KG1 (cell line): ENCODE measurements around the gene SRSF2.
"Not testable (repeated sequence)": the region's sequence is repeated elsewhere in the genome, so short reads cannot be mapped to it uniquely, and the experiment has no call there.

ENCODE experiments used
- DNase-seq: peaks from one replicate; lab custom pipeline; 2025; lab: John Stamatoyannopoulos, UW

Gene SRSF2, protein sequence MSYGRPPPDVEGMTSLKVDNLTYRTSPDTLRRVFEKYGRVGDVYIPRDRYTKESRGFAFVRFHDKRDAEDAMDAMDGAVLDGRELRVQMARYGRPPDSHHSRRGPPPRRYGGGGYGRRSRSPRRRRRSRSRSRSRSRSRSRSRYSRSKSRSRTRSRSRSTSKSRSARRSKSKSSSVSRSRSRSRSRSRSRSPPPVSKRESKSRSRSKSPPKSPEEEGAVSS

DNA sequence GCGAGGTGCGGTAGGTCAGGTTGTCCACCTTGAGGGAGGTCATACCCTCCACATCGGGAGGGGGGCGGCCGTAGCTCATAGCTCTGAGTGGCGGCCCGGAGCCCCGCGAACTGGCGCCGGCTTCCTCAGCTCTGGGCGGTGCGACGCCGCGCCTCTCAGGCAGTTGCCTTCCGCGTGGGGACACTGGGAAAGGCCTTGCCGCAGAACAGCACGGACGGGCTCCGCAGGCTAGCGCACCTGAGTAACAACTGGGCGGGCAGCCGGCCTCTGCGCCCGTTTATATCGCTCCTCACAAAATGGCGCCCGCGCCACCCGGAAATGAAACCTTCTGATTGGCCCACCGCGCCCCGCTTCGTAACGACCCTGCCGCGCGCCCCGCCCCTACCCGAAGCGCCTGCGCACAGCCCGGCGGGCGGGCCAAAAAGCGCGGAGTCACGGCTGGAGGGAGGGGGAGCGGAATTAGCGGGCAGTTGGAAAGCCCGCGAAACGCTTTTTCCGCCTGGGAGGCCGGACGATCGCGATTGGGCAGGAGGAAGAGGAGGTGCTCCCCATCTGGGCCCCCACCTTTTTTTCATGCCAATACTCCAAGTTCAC is at the start of gene SRSF2:
TSS of gene SRSF2 (minus strand) at position 250 of the 594 bp plus-strand sequence. CDS start at position 79, 171 bp downstream.
- peak; percentile 89 for DNase-seq

GRCh38 chr17:76784926-76785325 is 47.8 kb upstream of the SRSF2 start:
- DNase-seq = no peak

DNA sequence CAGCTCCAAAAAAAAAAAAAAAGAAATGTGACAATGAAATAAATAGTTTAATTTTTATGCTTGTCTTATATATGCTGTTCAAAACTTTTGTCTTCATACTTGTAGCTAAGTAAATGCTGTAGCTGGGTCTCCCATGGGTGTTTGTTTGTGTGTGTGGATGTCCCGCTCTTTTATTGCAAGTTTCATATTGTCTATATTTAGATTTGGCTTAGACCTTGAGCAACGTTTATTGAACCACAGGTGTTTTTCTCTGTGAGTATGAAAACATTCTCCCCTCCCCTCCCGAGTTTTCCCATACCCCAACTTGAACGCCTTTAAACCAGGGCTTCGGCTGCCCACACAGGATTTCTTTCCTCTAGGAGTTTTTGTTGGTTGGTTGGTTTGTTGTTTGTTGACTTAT is 46.0 kb upstream of the SRSF2 start:
- no peak for DNase-seq

DNA sequence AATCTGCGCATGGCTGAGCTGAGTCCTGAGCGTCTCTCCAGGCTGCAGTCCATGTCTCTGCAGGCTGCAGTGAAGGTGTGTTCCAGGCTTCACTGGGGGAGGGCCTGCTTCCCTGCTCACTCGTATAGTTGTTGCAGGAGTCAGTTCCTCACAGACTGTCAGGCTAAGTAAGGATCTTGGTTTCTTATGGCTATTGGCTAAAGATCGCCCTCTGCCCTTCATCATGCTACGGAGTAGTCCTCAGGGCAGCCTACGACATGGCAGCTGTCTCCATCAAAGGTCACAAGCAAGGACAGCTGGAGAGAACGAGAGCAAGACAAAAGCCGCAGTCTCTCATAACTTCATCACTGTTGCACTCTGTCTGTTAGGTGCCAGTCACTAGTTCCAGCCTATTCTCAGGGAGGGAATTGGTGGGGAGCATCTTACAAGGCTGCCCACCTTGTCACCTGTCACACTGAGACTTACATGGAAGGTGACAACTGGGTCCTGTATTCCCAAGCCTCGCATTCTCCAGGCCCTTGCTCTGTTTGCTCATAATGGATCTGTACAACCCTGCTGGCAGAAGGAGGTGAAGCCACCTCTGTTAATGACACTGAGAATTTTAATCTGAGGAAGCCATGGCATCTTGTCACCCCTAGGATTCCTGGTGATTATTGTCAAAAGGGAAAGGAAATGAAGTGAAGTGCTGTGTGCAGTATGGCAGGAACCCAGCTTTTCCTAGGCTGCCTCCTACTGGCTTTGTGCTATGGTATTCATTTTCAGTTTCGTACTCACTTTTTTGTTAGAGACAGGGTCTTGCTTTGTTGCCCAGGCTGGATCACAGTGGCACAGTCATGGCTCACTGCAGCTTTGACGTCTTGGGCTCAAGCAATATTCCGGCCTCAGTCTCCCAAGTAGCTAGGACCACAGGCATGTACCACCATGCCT is 44.2 kb upstream of the SRSF2 start:
- DNase-seq = no peak

DNA sequence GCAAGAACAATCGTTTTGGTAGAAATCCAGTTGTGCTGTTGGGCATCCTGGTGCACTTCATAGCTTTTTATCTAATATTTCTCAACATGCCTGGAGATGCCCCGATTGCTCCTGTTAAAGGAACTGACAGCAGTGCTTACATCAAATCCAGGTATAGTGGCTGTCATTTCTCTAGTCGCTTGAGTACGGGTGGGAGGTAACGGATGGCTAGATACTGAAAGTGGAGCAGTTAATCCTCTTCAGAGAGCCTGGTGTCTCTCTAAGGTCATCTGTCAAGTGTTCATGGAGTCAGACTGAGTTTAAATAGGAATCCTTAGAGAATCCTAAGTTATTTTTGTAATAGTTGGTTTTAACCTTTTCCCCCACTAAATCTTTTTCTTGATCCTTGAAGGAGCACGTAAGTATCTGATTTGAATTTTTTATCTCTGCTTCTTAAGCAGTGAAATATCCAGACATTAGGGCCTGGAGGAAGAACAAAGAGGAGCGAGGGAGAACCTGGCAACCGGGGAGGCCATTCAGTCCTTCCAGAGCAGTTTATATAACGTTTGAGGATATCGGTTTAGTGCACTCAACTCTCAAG is 38.0 kb upstream of the SRSF2 start:
- no peak for DNase-seq

DNA sequence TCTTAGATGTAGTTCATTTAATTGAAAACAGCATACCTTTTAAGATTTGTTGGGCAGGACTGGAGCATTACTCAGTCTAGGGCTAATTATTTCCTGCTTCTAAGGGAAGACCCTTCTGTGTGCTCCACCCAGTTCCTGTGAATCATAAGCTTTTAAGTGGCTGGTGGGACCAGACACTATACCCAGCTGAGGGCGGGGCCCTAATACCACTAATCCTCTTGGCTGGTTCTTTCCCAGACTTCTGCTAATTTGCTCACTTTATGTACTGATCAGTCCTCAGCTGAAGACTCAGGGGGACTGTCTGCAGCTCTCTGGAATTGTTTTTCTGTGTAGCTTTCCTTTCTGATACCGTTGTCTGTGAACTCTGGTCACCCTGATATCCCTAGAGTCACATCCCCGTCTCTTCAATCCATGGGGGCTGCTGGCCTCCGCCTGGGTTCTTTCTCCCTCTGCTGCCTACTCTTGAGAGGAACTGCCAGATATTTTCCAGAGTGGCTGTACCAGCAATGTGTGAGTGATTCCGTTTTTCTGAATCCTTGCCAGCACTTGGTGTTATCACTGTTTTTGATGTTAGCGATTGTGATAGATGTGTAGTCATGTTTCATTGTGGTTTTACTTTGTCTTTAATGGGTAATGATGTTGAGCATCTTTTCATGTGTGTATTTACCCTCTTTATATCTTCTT is 35.9 kb upstream of the SRSF2 start:
- DNase-seq = no peak

GRCh38 chr17:76758570-76758969 is 21.4 kb upstream of the SRSF2 start:
- no peak for DNase-seq

- DNase-seq = no peak
These were observed 20.1 kb upstream of the SRSF2 start for GRCh38 chr17:76757256-76757655.

DNA sequence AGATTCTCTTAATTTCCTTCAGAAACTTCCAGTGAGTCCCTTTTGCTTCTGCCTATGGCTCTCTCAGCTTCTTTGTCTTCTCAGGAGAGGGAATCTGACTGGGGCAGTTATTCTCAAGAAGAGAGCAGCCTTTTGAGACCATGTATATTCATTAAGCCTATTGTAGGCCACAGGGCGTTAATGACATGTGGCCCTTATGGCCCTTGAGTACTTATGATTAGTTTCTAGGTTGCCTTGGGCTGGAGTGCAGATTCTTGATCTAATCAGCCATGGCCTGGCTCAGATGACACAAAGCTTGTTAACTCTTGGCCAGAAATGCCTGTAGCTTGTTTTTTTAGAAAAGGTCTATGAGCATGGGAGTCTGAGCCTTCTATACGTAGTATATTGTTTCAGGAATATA is 18.2 kb upstream of the SRSF2 start:
- DNase-seq = no peak

DNA sequence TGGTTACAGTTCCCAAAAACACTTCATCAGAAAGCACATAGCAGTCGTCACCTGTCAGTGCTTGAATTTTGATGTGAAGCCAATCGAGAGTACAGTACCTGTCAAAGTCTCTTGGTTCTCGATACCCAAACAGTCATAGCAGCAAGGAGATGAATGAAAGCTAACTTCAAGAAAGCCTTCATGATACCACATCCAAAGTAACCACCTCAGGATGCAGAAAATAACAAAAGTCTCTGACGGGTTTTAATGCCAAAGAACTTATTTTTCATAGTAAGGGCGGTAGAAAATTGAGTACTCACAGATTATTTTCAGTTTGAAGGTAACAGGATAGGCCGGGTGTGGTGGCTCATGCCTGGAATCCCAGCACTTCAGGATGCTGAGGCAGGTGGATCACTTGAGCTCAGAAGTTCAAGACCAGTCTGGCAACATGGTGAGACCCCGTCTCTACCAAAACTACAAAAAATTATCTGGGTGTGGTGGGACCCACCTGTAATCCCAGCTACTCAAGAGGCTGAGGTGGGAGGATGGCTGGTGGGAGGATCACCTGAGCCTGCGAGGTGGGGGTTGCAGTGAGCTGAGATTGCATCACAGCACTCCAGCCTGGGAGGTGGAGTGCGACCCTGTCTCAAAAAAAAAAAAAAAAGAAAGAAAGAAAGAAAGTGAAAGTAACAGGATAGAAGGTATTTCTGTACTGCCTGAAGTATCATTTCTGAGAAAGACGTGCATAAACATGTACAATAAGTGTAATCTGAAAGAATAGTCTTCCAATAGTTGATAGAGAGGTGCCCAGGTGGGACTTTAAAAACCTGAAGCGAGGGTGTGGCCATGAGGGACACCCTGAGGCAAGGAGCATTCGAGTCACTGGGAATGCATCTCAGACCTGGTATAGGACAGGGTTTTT is 16.2 kb upstream of the SRSF2 start:
- DNase-seq = no peak

DNA sequence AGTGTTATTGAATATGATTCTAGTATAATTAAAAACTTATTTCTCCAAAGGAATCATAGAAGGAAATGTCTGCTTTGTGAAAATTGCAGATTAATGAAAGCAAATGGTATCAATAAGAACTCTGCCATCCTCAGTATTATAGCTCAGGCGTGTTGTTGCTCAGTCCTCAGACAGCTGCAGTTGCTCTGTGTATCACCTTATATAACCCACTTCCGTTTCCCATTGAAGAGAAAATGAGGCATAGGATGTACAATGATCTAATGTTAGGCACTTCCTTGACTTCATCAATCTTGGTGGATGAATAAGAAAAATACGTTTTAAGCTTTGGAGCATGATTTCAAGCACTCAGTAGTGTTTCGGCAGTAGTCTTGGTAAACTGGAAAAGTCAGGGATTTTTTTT is 14.9 kb upstream of the SRSF2 start:
- DNase-seq = no peak

DNA sequence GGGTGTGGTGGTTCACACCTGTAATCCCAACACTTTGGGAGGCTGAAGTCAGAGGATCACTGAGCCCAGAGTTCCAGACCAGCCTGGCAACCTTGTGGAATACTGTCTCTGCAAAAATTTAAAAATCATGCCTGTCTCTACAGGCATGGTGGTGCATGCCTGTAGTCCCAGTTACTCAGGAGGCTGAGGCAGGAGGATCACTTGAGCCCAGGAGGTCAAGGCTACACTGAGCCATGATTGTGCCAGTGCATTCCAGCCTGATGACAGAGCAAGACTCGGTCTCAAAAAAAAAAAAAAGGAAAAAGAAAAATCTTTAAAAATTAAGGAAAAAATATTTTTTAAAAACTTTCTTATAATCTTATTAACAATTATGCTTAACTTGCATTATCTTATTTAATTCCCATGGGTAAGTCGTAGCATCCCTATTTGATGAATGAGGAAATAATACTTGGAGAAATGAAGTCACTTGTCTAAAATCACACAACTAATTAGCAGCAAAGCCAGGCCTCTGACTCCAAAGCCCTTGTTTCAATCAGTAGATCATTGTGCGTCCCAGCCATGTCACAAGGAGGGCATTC is 14.4 kb upstream of the SRSF2 start:
- DNase-seq = no peak

DNA sequence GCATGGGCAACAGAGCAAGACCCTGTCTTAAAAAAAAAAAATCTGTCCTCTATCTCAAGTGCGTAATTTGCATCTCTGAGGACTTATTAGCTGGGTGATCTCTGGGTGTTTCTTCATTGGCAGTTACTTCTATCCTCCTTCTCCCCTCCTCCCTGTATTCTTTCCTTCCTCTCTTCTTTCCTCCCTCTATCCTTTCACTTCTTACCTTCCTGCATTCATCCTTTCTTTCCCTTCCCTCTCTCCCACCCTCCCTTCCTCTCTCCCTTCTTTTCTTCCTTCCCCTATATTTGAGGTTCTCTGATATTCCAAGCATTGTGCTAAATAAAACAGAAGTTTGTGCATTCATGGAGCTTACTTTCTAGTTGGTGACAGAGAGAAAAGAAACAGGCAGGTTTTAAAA is 11.5 kb upstream of the SRSF2 start:
- DNase-seq = no peak

DNA sequence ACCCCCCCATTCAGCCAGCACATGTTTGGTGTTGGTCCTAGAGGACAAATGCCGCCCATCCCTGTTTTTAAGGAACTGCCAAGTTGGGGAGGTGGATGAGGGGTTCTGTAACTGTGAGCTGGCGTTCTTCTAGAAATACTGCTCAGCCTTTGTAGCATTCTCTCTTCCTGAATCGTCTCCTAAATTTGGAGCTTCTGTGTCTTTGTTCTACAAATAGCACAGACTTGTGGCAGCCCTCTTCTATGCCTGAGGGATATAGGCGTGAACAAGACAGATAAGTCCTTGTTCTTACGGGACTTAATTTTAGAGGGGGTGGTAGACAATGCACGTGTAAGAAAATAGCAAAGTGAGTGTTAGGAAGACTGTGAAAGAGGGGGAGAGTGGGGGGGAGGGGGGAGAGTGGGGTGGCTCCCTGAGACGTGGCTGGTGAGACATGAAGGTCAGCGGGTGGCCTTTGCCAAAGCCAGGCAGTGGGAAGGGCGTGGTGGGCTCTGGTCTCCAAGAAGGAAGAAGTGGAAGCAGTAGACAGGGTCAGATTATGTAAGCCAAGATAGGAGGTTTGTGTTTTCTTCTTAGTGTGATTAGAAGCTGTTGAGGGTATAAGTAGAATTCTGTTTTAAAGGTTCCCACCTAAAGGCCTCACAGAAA is 10.7 kb upstream of the SRSF2 start:
- no peak for DNase-seq

- DNase-seq = not testable (repeated sequence)
These were observed 8.7 kb upstream of the SRSF2 start for GRCh38 chr17:76745785-76746184.

DNA sequence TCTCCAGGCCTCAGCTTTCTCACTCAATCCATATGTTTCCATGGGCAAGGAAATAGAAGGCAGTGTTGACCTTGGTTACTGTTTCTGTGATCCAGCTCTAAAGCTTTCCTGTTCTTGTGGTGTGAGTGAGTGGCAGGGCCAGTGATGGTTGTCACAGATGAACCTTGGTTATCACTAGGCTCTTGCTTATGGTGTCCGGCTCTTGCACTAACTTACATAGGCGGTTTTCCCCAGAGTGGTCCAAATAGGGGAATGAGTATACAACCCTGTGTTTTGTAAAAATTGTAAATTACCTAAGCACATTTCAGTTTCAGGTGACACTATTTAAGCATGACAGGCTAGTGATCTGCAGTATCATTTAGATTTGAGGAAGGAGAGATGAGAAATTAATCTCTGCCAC is 7.6 kb upstream of the SRSF2 start:
- DNase-seq = no peak

GRCh38 chr17:76742958-76743357 is 5.8 kb upstream of the SRSF2 start:
- no peak for DNase-seq

DNA sequence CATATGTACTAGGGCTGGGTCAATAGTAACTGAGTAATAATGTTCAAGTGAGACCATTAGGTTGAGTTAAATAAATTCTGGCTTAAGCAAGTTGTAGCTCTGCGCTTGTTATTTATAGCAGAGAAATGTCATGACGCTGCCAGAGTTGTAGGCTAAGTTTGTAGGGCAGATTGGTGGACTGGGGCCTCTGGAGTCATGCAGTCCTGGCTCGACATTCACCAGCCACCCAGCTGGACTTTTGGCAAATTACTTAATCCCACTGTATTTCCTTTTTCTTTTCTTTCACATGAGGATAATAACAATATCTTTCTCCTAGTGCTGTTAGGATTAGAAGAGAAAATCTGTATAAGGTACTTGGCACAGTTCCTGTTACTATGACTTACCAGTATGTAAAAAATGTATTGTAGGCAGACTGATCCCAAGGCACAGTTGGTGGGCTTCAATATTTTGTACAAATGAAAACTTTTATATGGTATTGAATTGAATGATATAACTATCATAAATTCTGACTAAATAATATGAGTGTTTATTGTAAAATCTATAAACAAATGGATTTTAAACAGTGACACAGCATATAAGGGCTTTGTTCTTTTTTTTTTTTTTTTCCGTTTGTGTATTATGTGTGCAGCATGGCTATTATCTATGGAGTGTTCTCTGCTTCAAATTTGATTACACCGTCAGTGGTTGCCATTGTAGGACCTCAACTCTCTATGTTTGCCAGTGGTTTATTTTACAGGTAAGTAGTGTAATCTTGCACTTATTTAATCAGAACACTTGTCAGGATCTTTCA is 3.4 kb upstream of the SRSF2 start:
- no peak for DNase-seq

GRCh38 chr17:76739568-76740115 is 2.5 kb upstream of the SRSF2 start:
- not testable (repeated sequence) for DNase-seq
